Measurements from ENCODE around the gene STK32A.

Gene STK32A

GRCh38 chr5:147400126-147400809 is 165.4 kb downstream of the STK32A start:
- no peak overlapping the region for H3K4me3 ChIP-seq (ENCODE audit: low read depth, low read length)
- no peak for TF ChIP-seq CTCF (IDR thresholded peaks at IDR 0.05; ENCODE audit: low read depth, low read length)
- in situ Hi-C loops (cut with HindIII; ENCODE audit: low sequenced_read_pairs), result no loop called here
- DNase-seq (ENCODE audit: low read depth, low spot score), result no peak

- H3K4me3 ChIP-seq (ENCODE audit: low read depth, low read length), result no peak overlapping the region
- in situ Hi-C loops (cut with HindIII; ENCODE audit: low sequenced_read_pairs), result no loop called here
- no peak for TF ChIP-seq CTCF (IDR thresholded peaks at IDR 0.05; ENCODE audit: low read depth, low read length)
- no peak for DNase-seq (ENCODE audit: low read depth, low spot score)
Measured at GRCh38 chr5:147400881-147401280, 166.1 kb downstream of the STK32A start.

GRCh38 chr5:147403651-147404640 is 169.1 kb downstream of the STK32A start:
- in situ Hi-C loops (cut with HindIII; ENCODE audit: low sequenced_read_pairs), result no loop called here
- no peak for TF ChIP-seq CTCF (IDR thresholded peaks at IDR 0.05; ENCODE audit: low read depth, low read length)
- H3K4me3 ChIP-seq (ENCODE audit: low read depth, low read length), result no peak overlapping the region
- DNase-seq (ENCODE audit: low read depth, low spot score), result peak; percentile 99

- in situ Hi-C loops (cut with HindIII; ENCODE audit: low sequenced_read_pairs), result no loop called here
- no peak overlapping the region for H3K4me3 ChIP-seq (ENCODE audit: low read depth, low read length)
- TF ChIP-seq CTCF (IDR thresholded peaks at IDR 0.05; ENCODE audit: low read depth, low read length), result no peak
- DNase-seq (ENCODE audit: low read depth, low spot score), result no peak
Measured at GRCh38 chr5:147404706-147405105, 169.9 kb downstream of the STK32A start.

GRCh38 chr5:147406636-147407035 is 171.8 kb downstream of the STK32A start:
- no peak for TF ChIP-seq CTCF (IDR thresholded peaks at IDR 0.05; ENCODE audit: low read depth, low read length)
- DNase-seq (ENCODE audit: low read depth, low spot score), result no peak
- no peak overlapping the region for H3K4me3 ChIP-seq (ENCODE audit: low read depth, low read length)
- in situ Hi-C loops (cut with HindIII; ENCODE audit: low sequenced_read_pairs), result no loop called here

GRCh38 chr5:147407094-147407681 is 172.4 kb downstream of the STK32A start:
- DNase-seq (ENCODE audit: low read depth, low spot score), result peak; percentile 92
- TF ChIP-seq CTCF (IDR thresholded peaks at IDR 0.05; ENCODE audit: low read depth, low read length), result no peak
- no peak overlapping the region for H3K4me3 ChIP-seq (ENCODE audit: low read depth, low read length)
- in situ Hi-C loops (cut with HindIII; ENCODE audit: low sequenced_read_pairs), result no loop called here

Measured in astrocyte of the spinal cord (primary cell).